ENCODE measurements around the gene CD81. TPM values are rescaled to one million over a fixed set of nuclear protein-coding genes. Genes with fewer than 3 reads are reported as not detected.

Gene CD81
- total RNA-seq, 1 experiment from 2014 or later: 288 TPM

GRCh38 chr11:2436521-2437031 lies 59.5 kb downstream of the CD81 start:
- no peak for DNase-seq (ENCODE audit: low spot score)

- no peak for DNase-seq (ENCODE audit: low spot score)
Measured at GRCh38 chr11:2437516-2437915, 60.4 kb downstream of the CD81 start.

- DNase-seq (ENCODE audit: low spot score): no peak
Measured at GRCh38 chr11:2439820-2440219, 62.7 kb downstream of the CD81 start.

GRCh38 chr11:2440646-2441045 lies 63.5 kb downstream of the CD81 start:
- DNase-seq (ENCODE audit: low spot score): no peak

- DNase-seq (ENCODE audit: low spot score): no peak
Measured at GRCh38 chr11:2441171-2441570, 64.1 kb downstream of the CD81 start.

- DNase-seq (ENCODE audit: low spot score): no peak
Measured at GRCh38 chr11:2442589-2442988, 65.5 kb downstream of the CD81 start.

- no peak for DNase-seq (ENCODE audit: low spot score)
Measured at GRCh38 chr11:2443406-2443805, 66.3 kb downstream of the CD81 start.

- no peak for DNase-seq (ENCODE audit: low spot score)
Measured at GRCh38 chr11:2443881-2444820, 67.0 kb downstream of the CD81 start, which contains the start of gene TRPM5. Gene TRPM5, minus strand, starts transcription at chr11:2444514. Its CDS starts 21,478 bp downstream, at chr11:2423036.

GRCh38 chr11:2444821-2445745 lies 68.0 kb downstream of the CD81 start, which contains the start of gene KCNQ1:
Gene KCNQ1, plus strand, starts transcription at chr11:2445008. Its CDS starts 91 bp downstream, at chr11:2445099.
- no peak for DNase-seq (ENCODE audit: low spot score)

- DNase-seq (ENCODE audit: low spot score): no peak
Measured at GRCh38 chr11:2445746-2446551, 68.8 kb downstream of the CD81 start.

- DNase-seq (ENCODE audit: low spot score): no peak
Measured at GRCh38 chr11:2446590-2447252, 69.6 kb downstream of the CD81 start.

Other genes starting within 250 kb of the CD81 start
- 0.67 and 0.90 TPM in 2 replicates for gene IGF2, start 237.9 kb upstream of the CD81 start, total RNA-seq (2014; rRNA removed; shearing (Covaris generic))
- not detected in 2 replicates for gene INS, start 216.1 kb upstream of the CD81 start, total RNA-seq (2014; rRNA removed; shearing (Covaris generic))
- 0.26 and 0.43 TPM in 2 replicates for gene TH, start 205.5 kb upstream of the CD81 start, total RNA-seq (2014; rRNA removed; shearing (Covaris generic))
- gene ASCL2, start 106.7 kb upstream of the CD81 start, total RNA-seq (2014; rRNA removed; shearing (Covaris generic)): not detected in 2 replicates
- 2.0 and 2.8 TPM in 2 replicates for gene C11orf21, start 75.4 kb upstream of the CD81 start, total RNA-seq (2014; rRNA removed; shearing (Covaris generic))
- 13.3 and 16.9 TPM in 2 replicates for gene TSPAN32, start 75.3 kb upstream of the CD81 start, total RNA-seq (2014; rRNA removed; shearing (Covaris generic))
- gene TSSC4, start 23.4 kb downstream of the CD81 start, total RNA-seq (2014; rRNA removed; shearing (Covaris generic)): 69.7 and 99.8 TPM in 2 replicates
- not detected in 2 replicates for gene TRPM5, start 67.2 kb downstream of the CD81 start, total RNA-seq (2014; rRNA removed; shearing (Covaris generic))
- 1.9 and 3.5 TPM in 2 replicates for gene KCNQ1, start 67.7 kb downstream of the CD81 start, total RNA-seq (2014; rRNA removed; shearing (Covaris generic))